HUES6 (cell line): ENCODE data around the gene LRRC25.
"Not testable (repeated sequence)": the region's sequence is repeated elsewhere in the genome, so short reads cannot be mapped to it uniquely, and the experiment has no call there.

Experiments used
- H3K27ac ChIP-seq: 2 replicates; pipeline ENCODE4 v1.7.0; 2013; ENCODE audit warnings: low read depth, mild to moderate bottlenecking, low read length, inconsistent platforms
- H3K27me3 ChIP-seq: 2 replicates; pipeline ENCODE4 v1.6.1; 2013; ENCODE audit warnings: low read length; ENCODE audit not compliant: control insufficient read depth, insufficient read depth
- H3K36me3 ChIP-seq: 2 replicates; pipeline ENCODE4 v1.6.1; 2013; ENCODE audit warnings: low read length; ENCODE audit not compliant: control insufficient read depth, insufficient read depth
- H3K4me1 ChIP-seq: 2 replicates; pipeline ENCODE4 v1.6.1; 2013; ENCODE audit warnings: low read length; ENCODE audit not compliant: control insufficient read depth, insufficient read depth
- H3K4me3 ChIP-seq: 2 replicates; pipeline ENCODE4 v1.5.1; 2013; ENCODE audit warnings: low read depth, low read length
- H3K9ac ChIP-seq: one replicate; pipeline ENCODE4 v1.6.1; 2013; ENCODE audit warnings: mild to moderate bottlenecking, low read length
- H3K9me3 ChIP-seq: 2 replicates; pipeline ENCODE4 v1.6.1; 2013; ENCODE audit warnings: low read depth, low read length; ENCODE audit not compliant: control insufficient read depth, insufficient read depth

LRRC25 gene

DNA sequence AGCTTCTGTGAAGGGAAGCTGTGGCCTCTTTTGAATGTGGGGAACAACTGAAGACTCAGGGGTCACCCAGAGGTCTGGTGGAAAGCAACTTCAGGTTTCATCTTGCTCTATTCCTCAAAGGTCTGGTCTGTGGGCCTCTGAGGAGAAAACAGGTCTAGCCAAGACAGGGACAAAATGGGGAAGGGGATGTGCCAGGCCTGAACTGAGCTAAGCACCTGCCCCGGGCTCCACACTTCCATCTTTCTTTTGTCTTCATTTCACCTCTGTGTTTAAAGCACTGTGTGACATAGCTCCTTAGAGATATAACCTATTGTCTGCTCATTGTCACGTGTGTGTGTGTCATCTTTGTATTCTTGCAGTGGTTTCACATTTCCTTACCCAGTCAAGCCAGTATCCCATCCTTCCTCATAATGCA, 31.4 kb downstream of the LRRC25 start:
- no peak overlapping the region for H3K9ac ChIP-seq
- no peak overlapping the region for H3K4me3 ChIP-seq
- H3K27me3 ChIP-seq, result no peaks in the 10 kb centered on the region
- peaks cover 11% of the 10 kb centered on the region; the same call in 1 of the 2 replicates for H3K36me3 ChIP-seq
- H3K27ac ChIP-seq, result 0 out of 2 replicates have a peak overlapping the region, but pooled peaks have one; percentile 91
- peaks cover 15% of the 10 kb centered on the region for H3K4me1 ChIP-seq
- H3K9me3 ChIP-seq, result no peaks in the 10 kb centered on the region

DNA sequence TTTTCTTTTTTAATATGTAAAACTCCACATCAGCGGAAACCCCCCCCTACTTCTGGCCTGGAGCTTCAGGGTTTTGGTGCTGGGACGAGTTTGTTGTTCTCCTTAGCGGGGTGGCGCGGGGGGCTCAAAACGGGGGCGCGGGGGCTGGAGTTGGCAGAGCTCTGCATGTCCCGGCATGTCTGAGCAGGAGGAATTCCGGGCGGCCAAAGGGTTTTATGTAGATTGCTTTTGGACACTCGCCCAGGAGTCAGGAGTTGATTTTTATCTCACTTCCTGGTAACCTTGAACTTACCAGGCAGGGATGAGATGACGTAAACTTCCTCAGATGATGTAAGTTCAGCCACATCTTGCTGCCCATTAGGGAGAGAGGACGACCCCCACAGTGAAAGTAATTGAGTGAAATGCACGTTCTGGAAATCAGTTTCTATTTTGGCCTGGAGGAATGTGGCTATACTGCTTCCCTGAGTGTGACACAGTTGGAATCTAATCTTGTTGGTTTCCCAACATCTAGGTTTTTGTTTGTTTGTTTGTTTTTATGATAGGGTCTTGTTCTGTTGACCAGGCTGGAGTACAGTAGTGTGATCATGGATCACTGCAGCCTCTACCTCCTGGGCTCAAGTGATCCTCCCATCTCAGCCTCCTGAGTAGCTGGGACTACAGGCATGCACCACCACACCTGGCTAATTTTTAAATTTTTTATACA, 32.4 kb downstream of the LRRC25 start:
- Histone ChIP-seq H3K4me1 (peaks cover 15% of the 10 kb centered on the region), H3K36me3 (peaks cover 12% of the 10 kb centered on the region; the same call in 1 of the 2 replicates), H3K27ac (peak overlapping the region; percentile 91), H3K4me3 (no peak overlapping the region), H3K27me3 (no peaks in the 10 kb centered on the region), H3K9me3 (no peaks in the 10 kb centered on the region), H3K9ac (peak overlapping the region; percentile 76)

DNA sequence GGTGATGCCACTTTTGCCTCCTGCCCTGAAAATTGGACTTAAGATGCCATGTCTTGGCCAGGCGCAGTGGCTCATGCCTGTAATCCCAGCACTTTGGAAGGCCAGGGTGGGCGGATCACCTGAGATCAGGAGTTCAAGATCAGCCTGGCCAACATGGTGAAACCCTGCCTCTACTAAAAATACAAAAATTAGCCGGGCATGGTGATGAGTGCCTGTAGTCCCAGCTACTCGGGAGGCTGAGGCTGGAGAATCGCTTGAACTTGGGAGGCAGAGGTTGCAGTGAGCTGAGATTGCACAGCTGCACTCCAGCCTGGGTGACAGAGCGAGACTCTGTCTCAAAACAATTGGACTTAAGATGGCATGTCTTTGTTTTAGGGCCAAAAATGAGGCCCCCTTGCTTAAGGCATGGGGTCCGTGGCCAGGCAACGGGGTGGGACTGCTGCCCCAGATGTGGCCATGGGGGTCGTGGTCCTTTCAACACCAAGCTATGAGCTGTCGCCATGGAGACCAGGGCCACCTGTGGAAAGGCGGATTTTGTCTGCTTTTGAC, 33.1 kb downstream of the LRRC25 start:
- peak overlapping the region; percentile 76 for H3K9ac ChIP-seq
- peaks cover 14% of the 10 kb centered on the region for H3K4me1 ChIP-seq
- not testable (repeated sequence) for H3K9me3 ChIP-seq

DNA sequence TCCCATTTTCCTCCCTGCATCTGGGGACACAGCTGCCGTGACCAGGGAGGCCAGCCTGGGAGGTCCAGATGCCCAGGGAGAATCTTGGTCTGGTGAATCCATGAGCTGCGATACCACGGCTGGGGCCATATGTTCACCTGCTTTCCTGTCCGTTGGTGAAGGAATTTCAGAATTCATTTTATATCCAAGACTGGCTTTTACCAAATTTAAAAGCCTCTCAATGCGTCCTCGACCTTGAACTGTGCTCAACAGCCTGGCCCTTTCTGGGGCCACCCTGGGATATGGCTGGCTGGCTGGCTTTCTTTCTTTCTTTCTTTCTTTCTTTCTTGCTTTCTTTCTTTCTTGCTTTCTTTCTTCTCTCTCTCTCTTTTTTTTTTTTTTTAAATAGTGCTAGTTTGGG, 33.6 kb downstream of the LRRC25 start:
- Histone ChIP-seq H3K4me3 (no peak overlapping the region), H3K4me1 (peaks cover 12% of the 10 kb centered on the region), H3K9ac (no peak overlapping the region), H3K36me3 (peaks cover 20% of the 10 kb centered on the region), H3K27ac (peak overlapping the region; percentile 34; the same call in 1 of the 2 replicates), H3K9me3 (no peaks in the 10 kb centered on the region), H3K27me3 (no peaks in the 10 kb centered on the region)

More for the DNA sequence above, 33.1 kb downstream of the LRRC25 start:
- H3K27me3 ChIP-seq, H3K4me3 ChIP-seq: not testable (repeated sequence)
- Histone ChIP-seq H3K36me3 (peaks cover 16% of the 10 kb centered on the region; the same call in 1 of the 2 replicates), H3K27ac (peak overlapping the region; percentile 91)

DNA sequence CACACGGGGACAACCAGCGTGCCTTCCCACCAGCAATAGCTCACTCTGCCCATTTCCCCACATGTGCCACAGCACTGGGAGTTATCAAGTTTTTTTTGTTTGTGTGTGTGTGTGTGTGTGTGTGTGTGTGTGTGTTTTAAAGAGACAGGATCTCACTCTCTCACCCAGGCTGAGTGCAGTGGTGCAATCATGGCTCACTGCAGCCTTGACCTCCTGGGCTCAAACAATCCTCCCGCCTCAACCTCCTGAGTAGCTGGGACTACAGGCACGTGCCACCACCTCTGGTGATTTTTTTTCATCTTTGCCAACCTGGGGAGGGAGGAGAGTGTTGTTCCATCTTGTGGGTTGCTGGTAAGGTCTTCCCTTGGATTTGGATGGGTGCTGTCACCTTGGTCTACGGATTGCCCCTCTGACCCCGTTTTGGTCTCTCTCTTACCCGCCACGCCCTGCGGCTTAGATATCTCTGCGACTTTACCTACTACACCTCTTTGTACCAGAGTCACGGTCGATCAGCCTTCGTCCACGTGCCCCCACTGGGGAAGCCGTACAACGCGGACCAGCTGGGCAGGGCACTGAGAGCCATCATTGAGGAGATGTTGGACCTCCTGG, 34.4 kb downstream of the LRRC25 start:
- Histone ChIP-seq H3K27me3 (no peaks in the 10 kb centered on the region), H3K9me3 (no peaks in the 10 kb centered on the region), H3K27ac (0 out of 2 replicates have a peak overlapping the region, but pooled peaks have one; percentile 34), H3K4me1 (peaks cover 9% of the 10 kb centered on the region), H3K9ac (no peak overlapping the region), H3K36me3 (peaks cover 20% of the 10 kb centered on the region), H3K4me3 (no peak overlapping the region)

DNA sequence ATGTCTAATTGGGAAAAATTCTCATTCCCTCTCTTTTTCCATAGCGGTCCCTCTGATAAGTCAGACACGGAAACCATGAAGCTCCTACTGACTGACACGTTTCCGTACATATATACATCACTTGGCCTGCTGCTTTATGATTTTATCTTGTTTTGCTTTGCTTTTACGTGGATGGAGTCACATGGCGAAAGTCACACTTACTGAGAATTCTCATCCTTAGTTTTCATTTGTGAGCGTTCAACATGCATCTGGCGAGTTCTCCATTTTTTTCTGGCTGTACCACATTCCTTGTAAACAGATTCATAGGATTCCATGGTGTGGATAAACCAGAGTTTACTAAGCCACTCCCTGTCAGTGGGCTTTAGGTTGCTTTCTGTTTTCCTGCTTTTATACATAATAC, 35.8 kb downstream of the LRRC25 start:
- H3K4me1 ChIP-seq, result peaks cover 9% of the 10 kb centered on the region
- H3K36me3 ChIP-seq, result peaks cover 33% of the 10 kb centered on the region
- H3K9ac ChIP-seq, result no peak overlapping the region
- no peak overlapping the region for H3K4me3 ChIP-seq
- no peaks in the 10 kb centered on the region for H3K27me3 ChIP-seq
- no peak overlapping the region for H3K27ac ChIP-seq
- H3K9me3 ChIP-seq, result peaks cover 6% of the 10 kb centered on the region

DNA sequence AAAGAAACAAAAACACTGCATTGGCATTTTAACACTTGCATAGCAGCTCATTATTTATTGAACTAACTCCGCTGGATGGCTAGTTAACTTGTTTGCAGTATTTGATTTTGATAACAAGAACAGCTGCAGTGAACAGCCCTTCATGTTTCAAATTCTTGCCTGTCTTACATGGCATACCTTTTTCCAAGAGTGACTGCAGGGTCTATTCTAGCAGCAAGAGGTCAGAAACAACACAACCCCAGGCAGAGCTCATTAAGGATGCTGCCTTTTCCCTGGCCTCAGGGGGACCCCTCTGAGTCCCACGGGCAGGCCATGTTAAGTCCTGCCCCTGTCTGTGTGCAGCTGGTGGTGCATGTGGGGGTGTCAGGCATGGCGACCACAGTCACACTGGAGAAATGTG, 40.4 kb downstream of the LRRC25 start:
- H3K27me3 ChIP-seq, result no peaks in the 10 kb centered on the region
- no peak overlapping the region for H3K4me3 ChIP-seq
- H3K9me3 ChIP-seq, result peaks cover 6% of the 10 kb centered on the region
- H3K9ac ChIP-seq, result no peak overlapping the region
- H3K36me3 ChIP-seq, result peaks cover 36% of the 10 kb centered on the region
- no peak overlapping the region for H3K27ac ChIP-seq
- H3K4me1 ChIP-seq, result no peaks in the 10 kb centered on the region

DNA sequence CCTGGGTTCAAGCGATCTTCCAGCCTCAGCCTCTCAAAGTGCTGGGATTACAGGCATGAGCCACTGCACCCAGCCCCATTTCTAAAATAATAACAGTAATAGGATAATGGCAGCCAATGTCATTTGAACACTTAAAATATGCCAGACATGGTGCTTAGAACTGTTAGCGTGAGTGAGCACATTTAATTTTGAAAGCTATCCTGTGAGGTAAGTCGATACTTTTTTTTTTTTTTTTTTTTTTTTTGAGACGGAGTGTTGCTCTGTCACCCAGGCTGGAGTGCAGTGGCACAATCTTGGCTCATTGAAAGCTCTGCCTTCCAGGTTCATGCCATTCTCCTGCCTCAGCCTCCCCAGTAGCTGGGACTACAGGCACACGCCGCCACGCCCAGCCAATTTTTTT, 42.7 kb downstream of the LRRC25 start:
- not testable (repeated sequence) for H3K27me3 ChIP-seq, H3K27ac ChIP-seq, H3K9ac ChIP-seq, H3K4me3 ChIP-seq, H3K4me1 ChIP-seq, H3K9me3 ChIP-seq
- peaks cover 27% of the 10 kb centered on the region for H3K36me3 ChIP-seq

DNA sequence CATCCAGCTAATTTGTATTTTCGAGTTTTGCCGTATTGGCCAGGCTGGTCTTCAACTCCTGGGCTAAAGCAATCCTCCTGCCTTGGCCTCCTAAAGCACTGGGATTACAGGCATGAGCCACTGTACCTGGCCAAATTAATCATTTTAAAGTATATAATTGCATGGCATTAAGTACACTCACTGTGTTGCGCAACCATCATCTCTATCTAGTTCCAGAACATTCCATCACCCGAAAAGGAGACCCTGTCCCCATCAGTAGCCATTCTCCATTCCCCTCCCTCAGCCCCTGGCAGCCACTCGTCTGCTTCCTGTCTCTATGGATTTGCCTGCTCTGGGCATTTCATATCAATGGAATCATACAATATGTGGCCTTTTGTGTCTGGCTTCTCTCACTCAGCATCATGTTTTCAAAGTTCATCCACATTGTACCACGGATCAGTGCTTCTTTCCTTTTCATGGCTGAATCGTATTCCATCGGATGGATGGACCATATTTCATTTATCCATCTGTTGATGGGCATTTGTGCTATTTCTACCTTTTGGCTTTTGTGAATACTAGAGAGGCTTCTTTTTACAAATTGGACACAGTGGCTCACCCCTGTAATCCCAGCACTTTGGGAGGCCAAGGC, 43.9 kb downstream of the LRRC25 start:
- Histone ChIP-seq H3K4me1 (no peaks in the 10 kb centered on the region), H3K27ac (no peak overlapping the region), H3K9me3 (peaks cover 6% of the 10 kb centered on the region), H3K36me3 (peaks cover 21% of the 10 kb centered on the region), H3K9ac (no peak overlapping the region), H3K27me3 (no peaks in the 10 kb centered on the region), H3K4me3 (no peak overlapping the region)

DNA sequence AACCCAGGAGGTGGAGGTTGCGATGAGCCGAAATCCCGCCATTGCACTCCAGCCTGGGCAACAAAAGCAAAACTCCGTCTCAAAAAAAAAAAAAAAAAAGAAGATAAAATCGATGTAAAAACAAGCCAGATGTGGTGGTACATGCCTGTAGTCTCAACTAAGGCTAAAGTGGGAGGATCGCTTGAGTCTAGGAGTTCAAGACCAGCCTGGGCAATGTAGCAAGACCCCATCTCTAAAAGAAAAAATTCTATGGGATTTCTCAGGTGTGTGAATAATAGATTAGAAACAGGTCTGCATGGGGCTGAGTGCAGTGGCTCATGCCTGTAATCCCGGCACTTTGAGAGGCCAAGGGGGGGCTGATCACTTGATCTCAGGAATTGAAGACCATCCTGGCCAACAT, 45.9 kb downstream of the LRRC25 start:
- Histone ChIP-seq H3K36me3 (peaks cover 8% of the 10 kb centered on the region), H3K9me3 (no peaks in the 10 kb centered on the region), H3K4me3 (no peak overlapping the region), H3K4me1 (no peaks in the 10 kb centered on the region), H3K9ac (no peak overlapping the region), H3K27ac (no peak overlapping the region), H3K27me3 (no peaks in the 10 kb centered on the region)

DNA sequence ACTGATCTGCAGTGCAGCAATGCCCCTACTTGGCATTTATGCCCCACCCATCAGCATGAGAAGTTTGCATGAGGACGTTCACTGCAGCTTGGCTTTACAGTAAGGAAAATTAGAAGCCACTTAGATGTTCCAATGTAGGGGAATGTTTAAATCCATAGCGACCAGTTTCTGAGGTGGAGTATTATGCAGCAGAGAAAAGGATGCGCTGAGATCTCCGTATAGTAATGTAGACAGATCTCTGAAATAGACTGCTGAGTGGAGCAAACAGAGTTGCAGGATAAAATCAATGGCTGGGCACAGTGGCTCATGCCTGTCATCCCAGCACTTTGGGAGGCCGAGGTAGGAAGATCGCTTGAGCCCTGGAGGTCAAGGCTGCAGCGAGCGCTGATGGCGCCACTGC, 46.9 kb downstream of the LRRC25 start:
- Histone ChIP-seq H3K27ac (no peak overlapping the region), H3K36me3 (peaks cover 2% of the 10 kb centered on the region; the same call in 1 of the 2 replicates), H3K4me3 (no peak overlapping the region), H3K9me3 (no peaks in the 10 kb centered on the region), H3K4me1 (0 out of 2 replicates have a peak, but pooled peaks cover 3% of the 10 kb centered on the region), H3K9ac (no peak overlapping the region), H3K27me3 (no peaks in the 10 kb centered on the region)
